GM12891 (cell line): ENCODE measurements around the gene GLDN.
A peak's percentile ranks its signal among the peaks of the same experiment; 100 is the strongest.

ENCODE experiments used
- DNase-seq: peaks from one replicate; pipeline ENCODE4 v3.0.0; 2011; ENCODE audit warnings: low spot score; ENCODE audit not compliant: insufficient read length
- FAIRE-seq: peaks from 2 replicates; lab custom pipeline; 2011; peaks lifted over from hg19 to GRCh38; lab: Jason Lieb, UNC
- PAX5 ChIP-seq: IDR thresholded peaks from 2 replicates; pipeline ENCODE4 v1.6.1; 2011; ENCODE audit warnings: low read length, moderate library complexity, mild to moderate bottlenecking; ENCODE audit not compliant: insufficient read depth, severe bottlenecking
- POLR2A ChIP-seq: IDR thresholded peaks from 2 replicates; pipeline ENCODE4 v1.6.1; 2011; ENCODE audit warnings: low read depth, low read length, control low read depth
- POLR2AphosphoS5 ChIP-seq: IDR thresholded peaks from 2 replicates; pipeline ENCODE4 v1.6.1; 2011; ENCODE audit warnings: low read depth, low read length, control low read depth
- POU2F2 ChIP-seq: IDR thresholded peaks from 2 replicates; pipeline ENCODE4 v1.6.1; 2011; ENCODE audit warnings: low read depth, mild to moderate bottlenecking, control low read depth, low read length, moderate library complexity
- SPI1 ChIP-seq: IDR thresholded peaks from 2 replicates; pipeline ENCODE4 v1.6.1; 2011; ENCODE audit warnings: low read depth, low read length, control low read depth
- TAF1 ChIP-seq: IDR thresholded peaks from 2 replicates; pipeline ENCODE4 v1.6.1; 2011; ENCODE audit warnings: low read depth, low read length, control low read depth

Gene GLDN

GRCh38 chr15:51380999-51381806 lies 39.7 kb downstream of the GLDN start:
- DNase-seq, result peak; percentile 50
- TF ChIP-seq PAX5, result no peak
- TF ChIP-seq TAF1, result no peak
- no peak for TF ChIP-seq POLR2A
- TF ChIP-seq POU2F2, result peak; percentile 77; the same call in 1 of the 2 replicates
- no peak for TF ChIP-seq POLR2AphosphoS5
- no peak for TF ChIP-seq SPI1
- peak; percentile 98 for FAIRE-seq

GRCh38 chr15:51382787-51383186 lies 41.3 kb downstream of the GLDN start:
- FAIRE-seq, result no peak
- DNase-seq, result peak; percentile 35
- TF ChIP-seq POU2F2 (no peak), SPI1 (no peak), PAX5 (no peak), POLR2AphosphoS5 (no peak), POLR2A (no peak), TAF1 (no peak)

GRCh38 chr15:51386029-51386428 lies 44.6 kb downstream of the GLDN start:
- TF ChIP-seq TAF1 (no peak), SPI1 (peak; percentile 20; the same call in 1 of the 2 replicates)
- FAIRE-seq (no peak), DNase-seq (no peak)

GRCh38 chr15:51386486-51386885 lies 45.0 kb downstream of the GLDN start:
- no peak for FAIRE-seq
- DNase-seq, result no peak
- TF ChIP-seq POLR2A (no peak), PAX5 (no peak), POLR2AphosphoS5 (no peak), POU2F2 (no peak), SPI1 (no peak), TAF1 (no peak)

GRCh38 chr15:51386960-51387698 lies 45.7 kb downstream of the GLDN start:
- no peak for DNase-seq
- no peak for FAIRE-seq
- no peak for TF ChIP-seq POLR2AphosphoS5
- TF ChIP-seq POLR2A, result no peak
- TF ChIP-seq POU2F2, result no peak
- no peak for TF ChIP-seq TAF1
- TF ChIP-seq SPI1, result no peak
- TF ChIP-seq PAX5, result no peak

- TF ChIP-seq POLR2AphosphoS5, result no peak
- TF ChIP-seq PAX5, result no peak
- no peak for TF ChIP-seq SPI1
- TF ChIP-seq POLR2A, result no peak
- TF ChIP-seq TAF1, result no peak
- no peak for TF ChIP-seq POU2F2
- FAIRE-seq (no peak), DNase-seq (no peak)
These were observed 46.2 kb downstream of the GLDN start for GRCh38 chr15:51387699-51388041.

GRCh38 chr15:51388726-51389125 lies 47.3 kb downstream of the GLDN start:
- no peak for DNase-seq
- no peak for TF ChIP-seq SPI1
- no peak for TF ChIP-seq PAX5
- no peak for TF ChIP-seq POLR2A
- TF ChIP-seq POLR2AphosphoS5, result no peak
- TF ChIP-seq TAF1, result no peak
- no peak for TF ChIP-seq POU2F2
- no peak for FAIRE-seq

GRCh38 chr15:51390241-51390965 lies 48.9 kb downstream of the GLDN start:
- FAIRE-seq, result no peak

GRCh38 chr15:51390966-51391422 lies 49.5 kb downstream of the GLDN start:
- TF ChIP-seq POLR2AphosphoS5, result no peak
- DNase-seq (no peak), FAIRE-seq (no peak)

More at GRCh38 chr15:51390241-51390965, 48.9 kb downstream of the GLDN start:
- TF ChIP-seq POLR2AphosphoS5 (no peak), SPI1 (0 out of 2 replicates have a peak, but pooled peaks have one; percentile 5)
- peak; percentile 23 for DNase-seq
